PC-3 (cell line): ENCODE results near the gene CDH26. TPM values are rescaled to one million over a fixed set of nuclear protein-coding genes. Genes with fewer than 3 reads are reported as not detected.

Source experiments
- ATAC-seq: fragments of 200-7000 bp; cut with Tn5 transposase; 2 replicates; pipeline ENCODE4 v1.9.1; 2020; ENCODE audit warnings: mild to moderate bottlenecking, moderate library complexity
- BruUV-seq: library from RNA; stranded (reverse); fragments of 400-500 nt; replicated peaks from 2 replicates; lab custom pipeline; 2021; lab: Mats Ljungman, UMichigan
- CTCF ChIA-PET: fragments of 300-600 bp; sonication (Branson Sonifier 250); formaldehyde crosslinking; loops from one replicate; lab custom pipeline; 2022; ENCODE audit warnings: antibody characterized with exemption; lab: Charles Lee
- POLR2A ChIA-PET: fragments of 300-600 bp; sonication (Branson Sonifier 250); formaldehyde crosslinking; loops from one replicate; lab custom pipeline; 2022; ENCODE audit warnings: antibody characterized with exemption; ENCODE audit not compliant: unreplicated experiment; lab: Charles Lee
- DNase-seq: peaks from one replicate; pipeline ENCODE4 v3.0.0-alpha.2; 2015
- H2AFZ ChIP-seq: fragments of 300-600 bp; sonication (generic); 2 replicates; pipeline ENCODE4 v1.6.0; 2016; ENCODE audit warnings: antibody characterized with exemption, low read length
- H3F3A ChIP-seq: fragments of 300-600 bp; sonication (generic); one replicate; pipeline ENCODE4 v1.6.0; 2017; ENCODE audit warnings: antibody characterized with exemption, low read length, control low read depth, mild to moderate bottlenecking; ENCODE audit not compliant: unreplicated experiment
- H3K27ac ChIP-seq: fragments of 300-600 bp; sonication (generic); 2 replicates; pipeline ENCODE4 v1.5.1; 2016; ENCODE audit warnings: mild to moderate bottlenecking, low read length
- H3K27me3 ChIP-seq: fragments of 300-600 bp; sonication (generic); 2 replicates; pipeline ENCODE4 v1.6.1; 2016; ENCODE audit warnings: low read length, mixed read lengths
- H3K36me3 ChIP-seq: fragments of 300-600 bp; sonication (generic); 2 replicates; pipeline ENCODE4 v1.6.1; 2016; ENCODE audit warnings: low read depth, mixed run types, low read length, mixed read lengths
- H3K4me1 ChIP-seq: fragments of 300-600 bp; sonication (generic); 2 replicates; pipeline ENCODE4 v1.5.1; 2016; ENCODE audit warnings: low read length; ENCODE audit not compliant: insufficient read depth
- H3K4me2 ChIP-seq: fragments of 300-600 bp; sonication (generic); 2 replicates; pipeline ENCODE4 v1.6.0; 2016; ENCODE audit warnings: low read length
- H3K4me3 ChIP-seq: fragments of 300-600 bp; sonication (generic); 2 replicates; pipeline ENCODE4 v1.5.1; 2016; ENCODE audit warnings: mild to moderate bottlenecking, low read length, mixed read lengths
- H3K79me2 ChIP-seq: fragments of 300-600 bp; sonication (generic); 2 replicates; pipeline ENCODE4 v1.6.1; 2017; ENCODE audit warnings: low read length, mixed read lengths
- H3K9ac ChIP-seq: fragments of 300-600 bp; sonication (generic); 2 replicates; pipeline ENCODE4 v1.6.0; 2016; ENCODE audit warnings: mild to moderate bottlenecking, low read length
- H3K9me2 ChIP-seq: fragments of 300-600 bp; sonication (generic); replicated peaks from 2 replicates; pipeline ENCODE4 v1.6.1; 2016; ENCODE audit warnings: mixed run types, low read length, mixed read lengths
- H3K9me3 ChIP-seq: fragments of 300-600 bp; sonication (generic); 2 replicates; pipeline ENCODE4 v1.6.1; 2016; ENCODE audit warnings: low read length, mixed read lengths
- H4K20me1 ChIP-seq: fragments of 300-600 bp; sonication (generic); 2 replicates; pipeline ENCODE4 v1.6.1; 2016; ENCODE audit warnings: low read length, mixed read lengths
- CTCF ChIP-seq: fragments of 300-600 bp; sonication (generic); conservative IDR thresholded peaks from 2 replicates; pipeline ENCODE4 v1.5.1; 2017; ENCODE audit warnings: antibody characterized with exemption, low read depth, mild to moderate bottlenecking, low read length
- EZH2 ChIP-seq: fragments of 300-600 bp; sonication (generic); IDR thresholded peaks from one replicate; pipeline ENCODE4 v1.6.1; 2017; ENCODE audit warnings: antibody characterized with exemption, mild to moderate bottlenecking, low read length; ENCODE audit not compliant: unreplicated experiment
- EZH2phosphoT487 ChIP-seq: fragments of 300-600 bp; sonication (generic); IDR thresholded peaks from 2 replicates; pipeline ENCODE4 v1.6.1; 2018; ENCODE audit warnings: mild to moderate bottlenecking, antibody characterized with exemption, low read length, borderline replicate concordance
- intact Hi-C: fragments of 100-400 bp; cut with micrococcal nuclease; formaldehyde crosslinking; loops from 2 replicates; pipeline ENCODE4 v1.9.0; 2023
- total RNA-seq: library from RNA; depleted of rRNA; stranded (reverse); fragments of >200 nt; gene quantifications from 2 replicates; pipeline ENCODE4 v1.2.3, GENCODE V29; 2014

CDH26 gene
- total RNA-seq, 1 experiment from 2014 or later, result 1.2 TPM

GRCh38 chr20:60054716-60055634, 96.8 kb downstream of the CDH26 start:
- Histone ChIP-seq H3F3A (no peaks in the 10 kb centered on the region), H3K9me3 (no peaks in the 10 kb centered on the region), H3K9ac (no peak overlapping the region), H3K27ac (no peak overlapping the region), H4K20me1 (no peaks in the 10 kb centered on the region), H3K9me2 (no peaks in the 10 kb centered on the region), H3K79me2 (no peaks in the 10 kb centered on the region), H3K4me1 (peaks cover 1% of the 10 kb centered on the region; the same call in 1 of the 2 replicates), H3K36me3 (no peaks in the 10 kb centered on the region), H3K27me3 (peaks cover 24% of the 10 kb centered on the region), H2AFZ (no peak overlapping the region), H3K4me2 (no peak overlapping the region), H3K4me3 (no peak overlapping the region)
- ATAC-seq (no peak), DNase-seq (no peak)
- ChIA-PET POLR2A (no interaction called here), CTCF (no interaction called here)
- intact Hi-C loops, result loop anchor here (5.0 kb wide), 1 partner anchor 1842 kb away; no protein-coding TSS in a partner anchor
- no peak for TF ChIP-seq EZH2phosphoT487
- no peak for TF ChIP-seq CTCF
- no peak for TF ChIP-seq EZH2
- no TSS peak for BruUV-seq

GRCh38 chr20:60055740-60056139, 97.5 kb downstream of the CDH26 start:
- POLR2A ChIA-PET, result no interaction called here
- no peak for TF ChIP-seq EZH2
- TF ChIP-seq EZH2phosphoT487, result no peak
- TF ChIP-seq CTCF, result no peak
- Histone ChIP-seq H3K9me3 (no peaks in the 10 kb centered on the region), H2AFZ (no peak overlapping the region), H3K9me2 (no peaks in the 10 kb centered on the region), H3K4me2 (no peak overlapping the region), H3K27ac (no peak overlapping the region), H3K9ac (no peak overlapping the region), H4K20me1 (no peaks in the 10 kb centered on the region), H3K4me3 (no peak overlapping the region), H3K27me3 (peaks cover 24% of the 10 kb centered on the region), H3K79me2 (no peaks in the 10 kb centered on the region), H3K4me1 (no peaks in the 10 kb centered on the region), H3F3A (no peaks in the 10 kb centered on the region), H3K36me3 (no peaks in the 10 kb centered on the region)
- DNase-seq (no peak), ATAC-seq (no peak)
- CTCF ChIA-PET, result no interaction called here
- intact Hi-C loops, result loop anchor here (5.0 kb wide), 1 partner anchor 1842 kb away; no protein-coding TSS in a partner anchor
- no TSS peak for BruUV-seq
